Activated naive CD8-positive, alpha-beta T cell (primary cell): ENCODE results near the gene SC5D.

Experiments
- H3K27ac Mint-ChIP-seq: one replicate; pipeline ENCODE4 v1.8.0; 2021; ENCODE audit warnings: mixed read lengths
- H3K27me3 Mint-ChIP-seq: one replicate; pipeline ENCODE4 v1.8.0; 2021; ENCODE audit warnings: mixed read lengths
- H3K36me3 Mint-ChIP-seq: one replicate; pipeline ENCODE4 v1.8.0; 2021; ENCODE audit warnings: mixed read lengths
- H3K4me1 Mint-ChIP-seq: one replicate; pipeline ENCODE4 v1.8.0; 2021; ENCODE audit warnings: low read depth, mixed read lengths
- H3K4me3 Mint-ChIP-seq: one replicate; pipeline ENCODE4 v1.8.0; 2021; ENCODE audit warnings: mild to moderate bottlenecking, mixed read lengths
- H3K9me3 Mint-ChIP-seq: one replicate; pipeline ENCODE4 v1.8.0; 2021; ENCODE audit warnings: low read depth, mixed read lengths

The SC5D gene

GRCh38 chr11:121304759-121305158 is 12.2 kb downstream of the SC5D start:
- peaks cover 36% of the 10 kb centered on the region for H3K4me1 Mint-ChIP-seq
- H3K4me3 Mint-ChIP-seq, result no peak overlapping the region
- no peaks in the 10 kb centered on the region for H3K9me3 Mint-ChIP-seq
- peaks cover 7% of the 10 kb centered on the region for H3K36me3 Mint-ChIP-seq
- peak overlapping the region; percentile 18 for H3K27ac Mint-ChIP-seq
- no peaks in the 10 kb centered on the region for H3K27me3 Mint-ChIP-seq

- Mint-ChIP-seq H3K9me3 (no peaks in the 10 kb centered on the region), H3K4me3 (no peak overlapping the region), H3K4me1 (peaks cover 32% of the 10 kb centered on the region), H3K36me3 (peaks cover 13% of the 10 kb centered on the region), H3K27ac (no peak overlapping the region), H3K27me3 (no peaks in the 10 kb centered on the region)
Observed at GRCh38 chr11:121308816-121309215, 16.2 kb downstream of the SC5D start.

GRCh38 chr11:121309688-121310087 is 17.1 kb downstream of the SC5D start:
- Mint-ChIP-seq H3K4me3 (no peak overlapping the region), H3K9me3 (no peaks in the 10 kb centered on the region), H3K36me3 (peaks cover 13% of the 10 kb centered on the region), H3K27ac (peak overlapping the region; percentile 54), H3K4me1 (peaks cover 32% of the 10 kb centered on the region), H3K27me3 (no peaks in the 10 kb centered on the region)

DNA sequence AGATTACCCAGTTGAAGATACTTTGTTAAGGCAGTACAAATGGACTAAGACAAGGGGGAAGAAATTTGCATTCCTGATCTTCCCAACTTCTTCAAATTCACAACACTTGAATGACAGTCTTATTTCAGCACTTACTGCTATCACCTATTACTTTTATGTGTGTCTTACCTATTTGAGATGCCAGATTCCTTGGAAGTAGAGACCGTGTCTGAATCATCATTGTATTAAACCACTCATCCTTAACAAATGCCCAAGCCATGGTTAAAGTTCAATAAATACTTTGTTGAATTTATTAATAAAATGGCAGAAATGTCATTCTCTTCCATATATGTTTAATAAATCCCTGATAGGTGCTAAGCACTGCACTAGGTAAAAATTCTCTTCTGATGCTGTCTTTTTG is 18.3 kb downstream of the SC5D start:
- Mint-ChIP-seq H3K27ac (peak overlapping the region; percentile 13), H3K27me3 (no peaks in the 10 kb centered on the region), H3K4me3 (no peak overlapping the region)

GRCh38 chr11:121311373-121311772 is 18.8 kb downstream of the SC5D start:
- Mint-ChIP-seq H3K9me3 (no peaks in the 10 kb centered on the region), H3K27ac (peak overlapping the region; percentile 23), H3K36me3 (peaks cover 7% of the 10 kb centered on the region)

More for the DNA sequence above, 18.3 kb downstream of the SC5D start:
- peaks cover 7% of the 10 kb centered on the region for H3K36me3 Mint-ChIP-seq
- H3K4me1 Mint-ChIP-seq, result peaks cover 32% of the 10 kb centered on the region
- no peaks in the 10 kb centered on the region for H3K9me3 Mint-ChIP-seq

GRCh38 chr11:121312483-121312882 is 19.9 kb downstream of the SC5D start:
- H3K27me3 Mint-ChIP-seq, result no peaks in the 10 kb centered on the region
- H3K27ac Mint-ChIP-seq, result no peak overlapping the region

More at GRCh38 chr11:121311373-121311772, 18.8 kb downstream of the SC5D start:
- Mint-ChIP-seq H3K27me3 (no peaks in the 10 kb centered on the region), H3K4me3 (no peak overlapping the region), H3K4me1 (peaks cover 32% of the 10 kb centered on the region)

GRCh38 chr11:121318848-121319834 is 26.6 kb downstream of the SC5D start:
- no peaks in the 10 kb centered on the region for H3K27me3 Mint-ChIP-seq
- no peak overlapping the region for H3K4me3 Mint-ChIP-seq
- H3K36me3 Mint-ChIP-seq, result no peaks in the 10 kb centered on the region
- no peak overlapping the region for H3K27ac Mint-ChIP-seq
- H3K9me3 Mint-ChIP-seq, result no peaks in the 10 kb centered on the region
- peaks cover 22% of the 10 kb centered on the region for H3K4me1 Mint-ChIP-seq

More at GRCh38 chr11:121312483-121312882, 19.9 kb downstream of the SC5D start:
- Mint-ChIP-seq H3K36me3 (peaks cover 7% of the 10 kb centered on the region), H3K4me1 (peaks cover 32% of the 10 kb centered on the region), H3K4me3 (no peak overlapping the region), H3K9me3 (no peaks in the 10 kb centered on the region)

- Mint-ChIP-seq H3K27ac (peak overlapping the region; percentile 42), H3K27me3 (no peaks in the 10 kb centered on the region), H3K4me3 (no peak overlapping the region), H3K36me3 (no peaks in the 10 kb centered on the region), H3K9me3 (no peaks in the 10 kb centered on the region), H3K4me1 (peaks cover 26% of the 10 kb centered on the region)
Observed at GRCh38 chr11:121321614-121322243, 29.2 kb downstream of the SC5D start.

GRCh38 chr11:121323046-121323607 is 30.6 kb downstream of the SC5D start:
- Mint-ChIP-seq H3K36me3 (no peaks in the 10 kb centered on the region), H3K27ac (no peak overlapping the region), H3K4me3 (no peak overlapping the region), H3K27me3 (no peaks in the 10 kb centered on the region), H3K4me1 (peaks cover 26% of the 10 kb centered on the region), H3K9me3 (no peaks in the 10 kb centered on the region)

GRCh38 chr11:121326230-121326629 is 33.7 kb downstream of the SC5D start:
- Mint-ChIP-seq H3K4me1 (peaks cover 12% of the 10 kb centered on the region), H3K4me3 (no peak overlapping the region), H3K27ac (no peak overlapping the region), H3K27me3 (no peaks in the 10 kb centered on the region), H3K9me3 (no peaks in the 10 kb centered on the region), H3K36me3 (no peaks in the 10 kb centered on the region)

DNA sequence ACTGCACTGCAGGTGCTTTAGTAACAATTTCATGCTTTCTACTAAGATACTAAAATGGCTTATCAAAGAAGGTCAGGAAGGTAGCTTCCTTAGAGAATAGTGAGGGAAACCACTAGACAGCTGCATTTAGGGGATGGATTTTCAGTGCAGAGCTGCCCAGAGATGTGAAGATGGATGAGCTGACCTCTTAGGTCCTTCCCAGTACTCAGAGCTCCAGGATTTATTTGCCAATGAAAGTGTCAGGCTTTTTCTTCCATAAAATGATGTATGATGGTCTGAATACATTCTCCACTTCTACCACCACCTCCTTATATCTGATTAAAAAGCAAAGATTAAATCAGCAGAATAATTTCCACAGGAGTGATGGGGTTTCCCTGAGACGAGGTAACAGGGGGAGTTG is 35.0 kb downstream of the SC5D start:
- H3K4me1 Mint-ChIP-seq, result peaks cover 4% of the 10 kb centered on the region
- no peak overlapping the region for H3K27ac Mint-ChIP-seq
- no peaks in the 10 kb centered on the region for H3K27me3 Mint-ChIP-seq
- no peaks in the 10 kb centered on the region for H3K9me3 Mint-ChIP-seq
- no peaks in the 10 kb centered on the region for H3K36me3 Mint-ChIP-seq
- no peak overlapping the region for H3K4me3 Mint-ChIP-seq

GRCh38 chr11:121328176-121328966 is 35.8 kb downstream of the SC5D start:
- Mint-ChIP-seq H3K9me3 (no peaks in the 10 kb centered on the region), H3K36me3 (no peaks in the 10 kb centered on the region), H3K27me3 (no peaks in the 10 kb centered on the region), H3K27ac (no peak overlapping the region), H3K4me3 (no peak overlapping the region), H3K4me1 (peaks cover 4% of the 10 kb centered on the region)

DNA sequence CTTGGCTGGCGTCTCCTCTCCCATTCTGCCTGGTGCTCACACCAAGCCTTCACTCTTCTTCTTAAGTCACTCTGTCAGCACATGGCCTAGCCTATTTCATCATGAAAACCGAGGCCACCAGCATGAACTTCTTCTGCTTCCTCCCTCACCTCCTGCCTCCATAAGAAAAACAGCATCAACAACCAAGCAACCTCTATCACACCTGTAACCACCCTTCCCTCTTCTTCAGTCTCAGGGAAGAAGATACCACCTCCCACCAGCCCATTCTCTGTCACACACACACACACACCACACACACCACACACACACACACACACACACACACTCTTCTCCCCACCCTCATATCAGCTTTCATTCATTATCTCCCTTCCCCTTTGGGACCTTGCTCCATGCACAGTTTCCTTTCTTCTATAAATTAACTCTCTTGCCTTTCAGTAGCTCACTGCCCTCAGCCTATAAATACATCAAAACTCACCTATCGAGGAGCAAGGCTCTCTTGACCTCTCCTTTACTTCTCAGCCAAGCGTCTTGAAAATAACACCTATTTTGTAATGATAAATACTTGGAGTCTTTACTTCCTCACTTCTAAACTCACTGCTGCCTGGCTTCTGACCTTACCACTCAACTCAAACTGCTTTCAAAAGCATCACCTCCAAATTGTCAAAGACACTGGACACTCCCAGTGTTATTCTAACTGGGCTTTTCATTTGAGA is 36.6 kb downstream of the SC5D start:
- H3K4me3 Mint-ChIP-seq, result no peak overlapping the region
- no peaks in the 10 kb centered on the region for H3K27me3 Mint-ChIP-seq
- H3K27ac Mint-ChIP-seq, result no peak overlapping the region
- no peaks in the 10 kb centered on the region for H3K36me3 Mint-ChIP-seq
- no peaks in the 10 kb centered on the region for H3K9me3 Mint-ChIP-seq
- H3K4me1 Mint-ChIP-seq, result peaks cover 7% of the 10 kb centered on the region

- H3K27me3 Mint-ChIP-seq, result no peaks in the 10 kb centered on the region
- no peak overlapping the region for H3K4me3 Mint-ChIP-seq
- H3K27ac Mint-ChIP-seq, result no peak overlapping the region
- peaks cover 12% of the 10 kb centered on the region for H3K4me1 Mint-ChIP-seq
- H3K36me3 Mint-ChIP-seq, result no peaks in the 10 kb centered on the region
- H3K9me3 Mint-ChIP-seq, result no peaks in the 10 kb centered on the region
Observed at GRCh38 chr11:121329781-121330395, 37.3 kb downstream of the SC5D start.
